ENCODE measurements around the gene LHFPL2. TPM values are rescaled to one million over a fixed set of nuclear protein-coding genes. Genes with fewer than 3 reads are reported as not detected.

The LHFPL2 gene
- total RNA-seq, 1 experiment from 2014 or later: 4.8 TPM

DNA sequence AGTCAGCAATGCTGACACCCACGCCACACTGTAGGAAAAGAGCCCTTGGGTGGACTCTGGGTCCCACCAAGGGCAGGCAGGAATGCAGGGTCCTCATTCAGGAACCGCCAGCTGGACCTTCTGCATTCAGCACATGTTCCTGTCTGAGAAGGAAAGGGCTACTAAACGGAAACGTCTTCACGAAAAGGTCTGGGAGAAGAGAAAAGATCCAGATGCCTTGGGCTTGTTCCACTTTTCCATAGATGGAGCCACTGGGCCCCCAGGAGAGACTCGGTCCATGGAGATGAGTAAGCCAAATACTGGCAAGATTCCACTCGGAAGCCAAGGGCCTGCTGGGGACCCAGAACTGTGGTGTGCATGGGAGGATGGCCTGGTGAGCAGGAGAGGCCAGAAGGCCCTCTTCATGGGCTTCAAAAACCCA, 38.4 kb downstream of the LHFPL2 start:
- Histone ChIP-seq H3K79me2 (ENCODE audit: low read length) (no peaks in the 10 kb centered on the region), H3K9me3 (ENCODE audit: low read length) (no peaks in the 10 kb centered on the region), H4K20me1 (ENCODE audit: insufficient read depth, low read depth, low read length) (no peaks in the 10 kb centered on the region), H3K9ac (ENCODE audit: low read length) (no peak overlapping the region), H3K27me3 (ENCODE audit: low read length) (no peaks in the 10 kb centered on the region), H3K4me3 (ENCODE audit: low read length) (no peak overlapping the region), H3K36me3 (ENCODE audit: insufficient read depth, low read length) (no peaks in the 10 kb centered on the region), H3K27ac (ENCODE audit: low read length) (no peak overlapping the region), H3K4me1 (ENCODE audit: low read length) (no peaks in the 10 kb centered on the region), H3K4me2 (ENCODE audit: low read depth, low read length, poor library complexity, severe bottlenecking) (no peak overlapping the region), H3K9me2 (replicated peaks; ENCODE audit: insufficient read depth, low read length) (no peaks in the 10 kb centered on the region), H2AFZ (ENCODE audit: low read length) (no peak overlapping the region)
- DNase-seq: no peak

DNA sequence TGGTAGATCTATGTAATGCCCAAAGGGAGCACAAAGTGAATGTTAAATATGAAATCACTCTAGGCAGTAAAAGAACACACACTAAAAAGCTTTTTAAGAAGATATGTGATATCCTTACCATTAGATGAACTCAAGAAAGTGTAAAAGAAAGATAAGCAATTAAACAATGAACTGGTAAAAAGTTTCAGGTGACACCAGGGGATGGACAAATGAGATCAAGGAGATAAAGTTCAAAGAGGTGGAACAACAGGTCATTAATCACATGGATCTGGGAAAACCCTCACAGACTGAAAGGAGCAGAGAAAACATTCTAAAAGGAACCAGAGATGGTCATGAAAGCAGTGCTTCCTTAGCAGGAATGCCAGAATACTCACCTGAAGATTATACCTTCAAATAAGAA, 40.7 kb downstream of the LHFPL2 start:
- Histone ChIP-seq H3K4me3 (ENCODE audit: low read length) (no peak overlapping the region), H2AFZ (ENCODE audit: low read length) (no peak overlapping the region), H3K4me2 (ENCODE audit: low read depth, low read length, poor library complexity, severe bottlenecking) (no peak overlapping the region), H3K9me2 (replicated peaks; ENCODE audit: insufficient read depth, low read length) (no peaks in the 10 kb centered on the region), H4K20me1 (ENCODE audit: insufficient read depth, low read depth, low read length) (no peaks in the 10 kb centered on the region), H3K27me3 (ENCODE audit: low read length) (no peaks in the 10 kb centered on the region), H3K9me3 (ENCODE audit: low read length) (no peaks in the 10 kb centered on the region), H3K79me2 (ENCODE audit: low read length) (no peaks in the 10 kb centered on the region), H3K4me1 (ENCODE audit: low read length) (no peaks in the 10 kb centered on the region), H3K36me3 (ENCODE audit: insufficient read depth, low read length) (no peaks in the 10 kb centered on the region), H3K9ac (ENCODE audit: low read length) (no peak overlapping the region), H3K27ac (ENCODE audit: low read length) (no peak overlapping the region)
- no peak for DNase-seq

DNA sequence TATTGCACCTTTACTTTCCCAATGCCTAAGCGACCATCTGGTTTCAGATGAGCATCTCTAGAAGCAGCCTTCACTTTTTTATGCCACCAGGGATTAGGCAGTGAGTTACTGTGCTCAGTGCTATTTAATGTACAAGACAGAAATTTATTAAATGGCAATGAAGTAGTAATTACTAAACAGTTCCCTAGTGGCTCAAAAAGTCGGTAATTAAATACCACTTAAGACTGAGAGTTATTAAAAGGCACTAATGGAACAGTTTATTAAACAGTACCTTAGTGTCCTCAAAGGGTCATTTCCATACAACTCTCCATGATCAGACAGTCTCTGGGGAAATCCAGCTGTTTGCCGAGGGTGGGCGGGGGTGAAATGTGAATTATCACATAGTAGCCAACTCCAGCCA, 42.3 kb downstream of the LHFPL2 start:
- no peak for DNase-seq
- H2AFZ ChIP-seq (ENCODE audit: low read length): no peak overlapping the region
- no peak overlapping the region for H3K4me2 ChIP-seq (ENCODE audit: low read depth, low read length, poor library complexity, severe bottlenecking)
- H4K20me1 ChIP-seq (ENCODE audit: insufficient read depth, low read depth, low read length): no peaks in the 10 kb centered on the region
- H3K79me2 ChIP-seq (ENCODE audit: low read length): no peaks in the 10 kb centered on the region
- no peak overlapping the region for H3K4me3 ChIP-seq (ENCODE audit: low read length)
- H3K9me2 ChIP-seq (replicated peaks; ENCODE audit: insufficient read depth, low read length): no peaks in the 10 kb centered on the region
- H3K27me3 ChIP-seq (ENCODE audit: low read length): no peaks in the 10 kb centered on the region
- no peak overlapping the region for H3K9ac ChIP-seq (ENCODE audit: low read length)
- H3K9me3 ChIP-seq (ENCODE audit: low read length): no peaks in the 10 kb centered on the region
- H3K36me3 ChIP-seq (ENCODE audit: insufficient read depth, low read length): no peaks in the 10 kb centered on the region
- H3K4me1 ChIP-seq (ENCODE audit: low read length): no peaks in the 10 kb centered on the region
- H3K27ac ChIP-seq (ENCODE audit: low read length): no peak overlapping the region

DNA sequence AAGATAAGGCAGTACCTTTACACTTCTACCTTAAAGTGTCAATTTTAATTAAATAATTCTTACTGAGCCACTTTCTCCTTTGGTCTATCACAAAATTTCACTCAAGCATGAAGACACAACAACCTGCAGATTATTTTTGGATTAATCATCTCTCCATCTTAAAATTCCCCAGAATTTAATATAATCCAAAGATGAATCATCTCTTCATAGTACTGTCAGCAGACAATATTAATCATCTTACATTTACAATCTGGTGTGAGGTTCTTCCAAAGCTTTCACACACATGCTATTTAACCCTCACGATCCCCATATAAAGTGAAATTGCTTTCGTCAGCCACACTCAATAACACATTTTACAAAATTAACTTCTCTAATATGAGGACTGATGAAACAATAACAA, 43.0 kb downstream of the LHFPL2 start:
- H3K4me2 ChIP-seq (ENCODE audit: low read depth, low read length, poor library complexity, severe bottlenecking): no peak overlapping the region
- H3K36me3 ChIP-seq (ENCODE audit: insufficient read depth, low read length): no peaks in the 10 kb centered on the region
- H3K27ac ChIP-seq (ENCODE audit: low read length): no peak overlapping the region
- no peaks in the 10 kb centered on the region for H3K27me3 ChIP-seq (ENCODE audit: low read length)
- DNase-seq: no peak
- no peak overlapping the region for H3K9ac ChIP-seq (ENCODE audit: low read length)
- H3K9me2 ChIP-seq (replicated peaks; ENCODE audit: insufficient read depth, low read length): no peaks in the 10 kb centered on the region
- H3K4me1 ChIP-seq (ENCODE audit: low read length): no peaks in the 10 kb centered on the region
- no peak overlapping the region for H3K4me3 ChIP-seq (ENCODE audit: low read length)
- H3K79me2 ChIP-seq (ENCODE audit: low read length): no peaks in the 10 kb centered on the region
- no peaks in the 10 kb centered on the region for H3K9me3 ChIP-seq (ENCODE audit: low read length)
- no peak overlapping the region for H2AFZ ChIP-seq (ENCODE audit: low read length)
- H4K20me1 ChIP-seq (ENCODE audit: insufficient read depth, low read depth, low read length): no peaks in the 10 kb centered on the region

DNA sequence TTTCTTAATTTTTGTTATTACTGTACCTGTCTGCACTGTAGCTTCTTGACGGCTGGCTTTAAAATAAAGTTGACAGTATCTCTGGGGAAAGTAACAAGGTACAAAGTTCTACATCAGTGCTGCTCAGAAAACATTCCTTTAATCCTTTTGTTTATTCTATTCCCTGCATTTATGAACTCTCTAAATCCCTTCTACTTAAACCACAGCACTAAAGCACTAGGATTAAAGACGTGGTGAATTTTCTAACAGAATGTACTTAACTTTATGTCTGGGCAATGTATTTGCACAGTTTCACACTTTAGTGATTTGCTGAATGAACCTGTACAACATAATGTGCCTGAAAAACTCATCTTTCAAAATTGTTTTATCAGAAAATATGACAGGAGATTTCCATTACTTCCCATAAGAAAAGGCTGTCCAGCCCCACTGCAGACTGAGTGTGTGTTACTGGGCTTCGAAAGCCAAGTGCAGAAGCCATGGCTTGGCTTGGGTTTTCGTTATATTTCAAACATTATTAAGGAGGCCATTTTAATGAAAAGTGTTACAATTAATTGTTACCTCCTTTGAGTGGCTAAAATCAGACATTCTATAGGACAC, 43.8 kb downstream of the LHFPL2 start:
- no peaks in the 10 kb centered on the region for H3K36me3 ChIP-seq (ENCODE audit: insufficient read depth, low read length)
- H2AFZ ChIP-seq (ENCODE audit: low read length): no peak overlapping the region
- no peaks in the 10 kb centered on the region for H3K79me2 ChIP-seq (ENCODE audit: low read length)
- no peak overlapping the region for H3K27ac ChIP-seq (ENCODE audit: low read length)
- DNase-seq: no peak
- H3K9me2 ChIP-seq (replicated peaks; ENCODE audit: insufficient read depth, low read length): no peaks in the 10 kb centered on the region
- H4K20me1 ChIP-seq (ENCODE audit: insufficient read depth, low read depth, low read length): no peaks in the 10 kb centered on the region
- H3K9me3 ChIP-seq (ENCODE audit: low read length): no peaks in the 10 kb centered on the region
- H3K9ac ChIP-seq (ENCODE audit: low read length): no peak overlapping the region
- H3K27me3 ChIP-seq (ENCODE audit: low read length): no peaks in the 10 kb centered on the region
- no peak overlapping the region for H3K4me2 ChIP-seq (ENCODE audit: low read depth, low read length, poor library complexity, severe bottlenecking)
- H3K4me3 ChIP-seq (ENCODE audit: low read length): no peak overlapping the region
- no peaks in the 10 kb centered on the region for H3K4me1 ChIP-seq (ENCODE audit: low read length)

DNA sequence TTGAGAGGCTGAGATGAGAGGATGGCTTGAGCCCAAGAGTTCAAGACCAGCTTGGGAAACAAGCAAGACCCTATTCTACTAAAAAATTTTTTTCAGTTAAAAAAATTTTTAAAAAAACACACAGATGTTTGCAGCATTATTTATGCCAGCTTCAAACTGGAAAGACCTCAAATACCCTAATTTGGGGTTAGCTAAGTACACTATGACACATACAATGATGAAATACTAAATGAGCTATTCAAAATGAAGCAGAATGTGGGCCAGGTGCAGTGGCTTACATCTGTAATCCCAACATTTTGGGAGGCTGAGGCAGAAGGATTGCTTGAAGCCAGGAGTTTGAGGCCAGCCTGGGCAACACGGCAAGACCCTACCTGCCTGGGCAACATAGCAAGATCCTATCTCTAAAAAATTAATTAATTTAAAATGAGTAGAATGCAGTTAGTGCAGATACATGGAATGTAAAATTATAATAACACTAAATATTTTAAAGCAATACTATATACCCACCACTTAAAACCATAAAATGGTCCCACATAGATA, 44.9 kb downstream of the LHFPL2 start:
- Histone ChIP-seq H3K9ac (ENCODE audit: low read length) (no peak overlapping the region), H4K20me1 (ENCODE audit: insufficient read depth, low read depth, low read length) (no peaks in the 10 kb centered on the region), H3K9me3 (ENCODE audit: low read length) (no peaks in the 10 kb centered on the region), H2AFZ (ENCODE audit: low read length) (no peak overlapping the region), H3K27ac (ENCODE audit: low read length) (no peak overlapping the region), H3K9me2 (replicated peaks; ENCODE audit: insufficient read depth, low read length) (no peaks in the 10 kb centered on the region), H3K4me3 (ENCODE audit: low read length) (no peak overlapping the region), H3K4me2 (ENCODE audit: low read depth, low read length, poor library complexity, severe bottlenecking) (no peak overlapping the region), H3K27me3 (ENCODE audit: low read length) (no peaks in the 10 kb centered on the region), H3K4me1 (ENCODE audit: low read length) (no peaks in the 10 kb centered on the region), H3K79me2 (ENCODE audit: low read length) (no peaks in the 10 kb centered on the region), H3K36me3 (ENCODE audit: insufficient read depth, low read length) (no peaks in the 10 kb centered on the region)
- no peak for DNase-seq

DNA sequence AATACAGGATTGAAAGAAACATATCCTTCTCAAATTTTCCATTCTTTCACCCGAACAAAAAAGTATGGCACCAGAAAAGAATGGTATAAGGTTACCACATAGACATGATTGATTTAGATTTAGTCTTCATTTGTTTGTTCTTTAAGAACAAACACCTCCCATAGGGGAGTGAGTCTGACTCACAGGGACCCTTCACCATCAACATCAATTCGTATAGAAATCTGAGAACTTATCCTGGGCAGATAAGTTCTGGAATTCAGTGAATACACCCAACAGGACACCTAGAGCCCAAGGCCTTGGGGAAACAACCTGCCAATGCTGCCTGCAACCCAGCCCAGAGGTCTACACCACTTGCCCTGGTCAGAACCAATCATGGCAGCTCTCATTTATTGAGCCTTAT, 46.2 kb downstream of the LHFPL2 start:
- Histone ChIP-seq H3K9me2 (replicated peaks; ENCODE audit: insufficient read depth, low read length) (no peaks in the 10 kb centered on the region), H3K4me2 (ENCODE audit: low read depth, low read length, poor library complexity, severe bottlenecking) (no peak overlapping the region), H2AFZ (ENCODE audit: low read length) (no peak overlapping the region), H3K4me1 (ENCODE audit: low read length) (no peaks in the 10 kb centered on the region), H3K27ac (ENCODE audit: low read length) (no peak overlapping the region), H3K9ac (ENCODE audit: low read length) (no peak overlapping the region), H3K4me3 (ENCODE audit: low read length) (no peak overlapping the region), H3K79me2 (ENCODE audit: low read length) (no peaks in the 10 kb centered on the region), H3K36me3 (ENCODE audit: insufficient read depth, low read length) (no peaks in the 10 kb centered on the region), H3K9me3 (ENCODE audit: low read length) (no peaks in the 10 kb centered on the region), H3K27me3 (ENCODE audit: low read length) (no peaks in the 10 kb centered on the region), H4K20me1 (ENCODE audit: insufficient read depth, low read depth, low read length) (no peaks in the 10 kb centered on the region)
- no peak for DNase-seq

DNA sequence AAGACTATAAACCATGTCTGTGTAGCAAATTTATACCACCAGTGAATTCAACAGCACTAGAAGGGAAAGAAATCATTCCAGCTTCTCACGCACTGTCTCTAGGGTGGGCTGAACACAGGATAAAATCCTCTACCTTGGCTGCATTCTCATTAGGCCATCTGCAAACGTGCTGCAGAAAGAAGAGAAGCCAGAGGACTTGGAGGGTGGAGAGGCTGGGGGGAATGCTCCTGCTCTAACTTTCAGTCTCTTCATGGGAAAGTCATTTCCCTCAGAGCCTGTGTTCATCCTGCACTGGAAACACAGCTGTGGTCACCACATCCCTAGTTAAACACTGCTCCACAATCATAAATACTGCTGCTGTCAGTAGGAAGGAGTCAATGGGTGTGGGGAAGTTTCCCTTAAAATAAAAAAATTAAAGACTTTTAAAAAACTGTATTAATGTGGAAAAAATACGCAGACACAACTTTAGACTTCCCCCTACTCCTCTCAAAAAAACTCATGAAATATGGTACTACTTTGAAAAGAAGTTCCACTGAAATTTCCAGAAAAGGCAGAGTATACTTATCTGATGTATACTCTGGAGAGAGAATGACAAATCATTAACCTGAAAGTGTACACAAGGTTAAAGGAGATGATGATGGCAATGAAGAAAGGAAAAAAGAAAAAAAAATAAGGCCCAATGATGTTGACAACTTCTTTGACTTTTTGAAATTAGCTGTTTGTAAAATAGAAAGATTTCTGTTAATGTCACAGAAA, 46.8 kb downstream of the LHFPL2 start:
- no peaks in the 10 kb centered on the region for H3K36me3 ChIP-seq (ENCODE audit: insufficient read depth, low read length)
- H3K9me3 ChIP-seq (ENCODE audit: low read length): no peaks in the 10 kb centered on the region
- H2AFZ ChIP-seq (ENCODE audit: low read length): no peak overlapping the region
- H3K27ac ChIP-seq (ENCODE audit: low read length): no peak overlapping the region
- H3K9ac ChIP-seq (ENCODE audit: low read length): no peak overlapping the region
- H4K20me1 ChIP-seq (ENCODE audit: insufficient read depth, low read depth, low read length): no peaks in the 10 kb centered on the region
- no peak for DNase-seq
- H3K4me3 ChIP-seq (ENCODE audit: low read length): no peak overlapping the region
- no peaks in the 10 kb centered on the region for H3K4me1 ChIP-seq (ENCODE audit: low read length)
- H3K79me2 ChIP-seq (ENCODE audit: low read length): no peaks in the 10 kb centered on the region
- H3K9me2 ChIP-seq (replicated peaks; ENCODE audit: insufficient read depth, low read length): no peaks in the 10 kb centered on the region
- no peak overlapping the region for H3K4me2 ChIP-seq (ENCODE audit: low read depth, low read length, poor library complexity, severe bottlenecking)
- H3K27me3 ChIP-seq (ENCODE audit: low read length): no peaks in the 10 kb centered on the region
